Activated CD8-positive, alpha-beta memory T cell treated with anti-CD3 and anti-CD28 coated beads, Interleukin-2, amount 50 U/mL, for 48 hours (primary cell): ENCODE results near the gene LRCOL1.

Experiments used
- DNase-seq: peaks from one replicate; pipeline ENCODE4 v3.0.0-alpha.2; 2020

Gene LRCOL1

GRCh38 chr12:132618683-132619043 is 8.3 kb upstream of the LRCOL1 start, which contains the start of gene P2RX2:
Gene P2RX2 (plus strand): TSS chr12:132618776. CDS start chr12:132618817, 41 bp downstream.
- no peak for DNase-seq

DNA sequence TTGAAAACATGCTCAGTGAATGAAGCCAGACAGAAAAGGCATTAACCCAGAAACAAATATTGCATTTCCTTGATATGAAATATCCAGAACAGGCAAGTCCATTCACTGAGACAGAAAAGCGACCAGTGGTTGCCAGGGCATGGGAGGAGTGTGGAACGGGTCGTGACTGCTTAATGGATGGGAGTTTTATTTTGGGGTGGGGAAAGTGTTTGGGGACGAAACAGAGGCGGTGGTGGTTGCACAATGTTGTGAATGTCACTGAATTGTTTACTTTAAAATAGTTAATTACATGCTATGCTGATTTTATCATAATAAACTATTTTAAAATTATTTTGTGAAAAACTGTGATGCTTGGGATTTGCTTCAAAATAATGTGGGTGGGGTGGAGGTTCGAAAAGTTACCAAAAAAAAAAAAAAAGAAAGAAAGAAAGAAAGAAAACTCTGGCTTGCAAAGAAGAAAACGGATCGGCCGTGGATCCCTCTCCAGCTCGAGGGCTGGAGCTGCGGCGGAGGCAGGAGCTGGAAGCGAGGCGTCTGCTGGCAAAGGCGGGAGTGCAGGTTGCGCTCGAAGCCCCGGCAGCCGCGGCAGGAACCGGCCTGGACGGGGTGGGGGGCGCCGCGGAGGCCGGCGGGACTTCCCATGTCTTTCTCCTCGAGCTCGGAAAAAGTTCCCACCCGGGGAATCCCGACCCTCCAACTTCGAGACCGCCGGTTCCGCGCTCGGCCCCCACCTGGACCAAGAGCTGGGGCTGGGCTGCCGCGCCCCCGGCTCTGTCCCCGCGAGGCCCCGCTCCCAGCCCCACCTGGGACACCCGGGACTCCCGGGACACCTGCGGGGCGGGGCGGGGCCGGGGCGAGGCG is 7.7 kb upstream of the LRCOL1 start:
- DNase-seq = no peak

GRCh38 chr12:132617135-132617701 is 6.8 kb upstream of the LRCOL1 start:
- DNase-seq = no peak

GRCh38 chr12:132615579-132616038 is 5.2 kb upstream of the LRCOL1 start:
- DNase-seq = no peak

DNA sequence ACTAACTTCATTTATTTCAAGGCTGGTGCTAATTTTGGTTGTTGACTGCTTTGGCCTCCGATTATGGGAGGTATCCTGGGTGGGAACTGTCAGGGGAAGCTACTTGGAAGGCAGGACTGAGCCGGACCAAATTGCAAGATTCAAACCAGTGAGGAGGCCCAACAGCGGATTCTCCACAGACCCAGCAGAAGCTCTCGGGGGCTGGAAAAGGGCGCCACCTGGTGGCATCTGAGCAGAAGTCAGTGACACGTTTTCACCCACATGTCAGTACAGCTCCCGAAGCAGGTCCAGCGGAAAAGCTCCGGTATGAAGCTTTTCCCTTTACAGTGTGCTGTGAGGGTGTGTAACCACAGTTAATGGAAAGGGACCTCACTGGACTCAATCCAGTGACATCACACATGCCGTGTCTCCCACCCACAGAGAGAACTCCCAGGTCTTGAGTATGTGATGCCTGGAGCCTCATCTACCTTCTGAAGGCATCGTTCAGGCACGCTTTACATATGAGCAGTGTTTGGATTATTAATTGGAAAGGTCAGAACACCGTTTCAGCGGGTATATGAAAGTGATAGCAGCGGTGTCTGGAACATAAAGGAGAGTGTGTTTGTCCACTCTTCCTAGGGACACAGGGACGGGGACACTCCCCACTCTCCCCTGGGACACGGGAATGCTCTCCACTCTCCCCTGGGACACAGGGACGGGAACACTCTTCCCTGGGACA is 4.6 kb upstream of the LRCOL1 start:
- peak; percentile 92 for DNase-seq

DNA sequence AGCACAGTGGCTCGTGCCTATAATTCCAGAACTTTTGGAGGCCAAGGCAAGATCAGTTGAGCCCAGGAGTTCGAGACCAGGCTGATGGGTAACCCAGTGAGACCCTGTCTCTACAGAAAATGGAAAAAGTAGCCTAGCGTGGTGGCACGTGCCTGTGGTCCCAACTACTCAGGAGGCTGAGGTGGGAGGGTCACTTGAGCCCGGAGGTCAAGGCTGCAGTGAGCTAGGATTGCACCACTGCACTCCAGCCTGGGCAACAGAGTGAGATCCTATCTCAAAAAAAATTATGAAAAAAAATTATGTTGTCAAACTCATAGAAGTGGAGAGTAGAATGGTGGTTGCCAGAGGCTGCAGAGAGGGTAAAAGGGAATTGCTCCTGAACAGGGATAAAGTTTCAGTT is 3.6 kb upstream of the LRCOL1 start:
- no peak for DNase-seq

DNA sequence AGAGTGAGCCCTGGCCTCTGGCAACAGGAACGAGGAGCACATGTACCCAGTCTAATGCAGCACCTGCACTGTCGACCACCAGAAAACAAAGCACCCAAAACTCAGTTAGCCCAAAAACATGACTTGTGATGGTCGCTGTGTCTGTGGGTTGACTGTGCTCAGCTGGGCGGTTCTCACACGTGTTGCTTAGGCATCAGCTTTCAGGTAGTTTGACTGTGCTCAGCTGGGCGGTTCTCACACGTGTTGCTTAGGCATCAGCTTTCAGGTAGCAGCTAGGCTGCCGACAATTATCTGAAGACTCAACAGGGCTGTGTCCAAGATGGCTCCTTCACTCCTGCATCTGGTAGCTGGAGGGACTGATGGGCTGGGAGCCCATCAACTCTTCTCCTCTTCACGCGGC is 1.2 kb upstream of the LRCOL1 start:
- no peak for DNase-seq

DNA sequence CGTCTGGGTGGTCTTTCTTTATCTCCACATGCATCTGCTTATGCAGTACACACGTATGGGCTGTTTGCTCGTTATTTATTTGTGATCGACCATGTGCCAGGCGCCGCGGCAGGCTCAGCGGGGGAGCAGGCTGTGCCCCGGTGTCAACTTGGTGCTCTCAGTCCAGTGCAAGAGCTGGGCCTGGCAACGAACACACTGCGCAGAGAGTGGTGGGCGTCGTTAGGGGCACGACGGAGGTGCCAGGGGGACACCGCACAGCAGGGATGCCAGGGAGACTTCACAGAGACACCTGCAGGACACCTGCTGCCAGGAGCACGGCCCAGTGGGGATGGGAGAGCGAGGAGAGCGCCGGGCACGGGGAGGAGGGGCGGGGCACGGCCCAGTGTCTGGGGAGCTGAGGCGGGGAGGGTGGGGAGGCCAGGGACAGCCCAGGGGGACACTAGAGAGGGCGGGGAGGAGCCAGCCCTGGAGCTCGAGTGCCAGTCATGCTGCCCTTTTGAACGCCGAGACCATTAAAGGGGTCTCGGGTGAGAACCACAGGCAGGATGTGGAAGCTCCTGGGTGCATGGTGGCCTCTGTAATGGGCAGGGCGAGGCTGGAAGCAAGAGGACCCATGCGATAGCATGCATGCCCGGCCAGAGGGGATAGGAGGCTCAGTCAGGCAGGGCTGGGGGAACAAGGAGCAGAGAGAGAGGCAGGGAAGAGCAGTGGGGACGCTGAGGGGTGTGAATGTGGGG is 652 bp upstream of the LRCOL1 start:
- DNase-seq = no peak

- no peak for DNase-seq
These were observed 1.9 kb downstream of the LRCOL1 start for GRCh38 chr12:132608231-132609171.

GRCh38 chr12:132606927-132607326 is 3.5 kb downstream of the LRCOL1 start:
- no peak for DNase-seq

GRCh38 chr12:132606466-132606865 is 3.9 kb downstream of the LRCOL1 start:
- no peak for DNase-seq

- DNase-seq = no peak
These were observed 4.5 kb downstream of the LRCOL1 start for GRCh38 chr12:132605892-132606291.

DNA sequence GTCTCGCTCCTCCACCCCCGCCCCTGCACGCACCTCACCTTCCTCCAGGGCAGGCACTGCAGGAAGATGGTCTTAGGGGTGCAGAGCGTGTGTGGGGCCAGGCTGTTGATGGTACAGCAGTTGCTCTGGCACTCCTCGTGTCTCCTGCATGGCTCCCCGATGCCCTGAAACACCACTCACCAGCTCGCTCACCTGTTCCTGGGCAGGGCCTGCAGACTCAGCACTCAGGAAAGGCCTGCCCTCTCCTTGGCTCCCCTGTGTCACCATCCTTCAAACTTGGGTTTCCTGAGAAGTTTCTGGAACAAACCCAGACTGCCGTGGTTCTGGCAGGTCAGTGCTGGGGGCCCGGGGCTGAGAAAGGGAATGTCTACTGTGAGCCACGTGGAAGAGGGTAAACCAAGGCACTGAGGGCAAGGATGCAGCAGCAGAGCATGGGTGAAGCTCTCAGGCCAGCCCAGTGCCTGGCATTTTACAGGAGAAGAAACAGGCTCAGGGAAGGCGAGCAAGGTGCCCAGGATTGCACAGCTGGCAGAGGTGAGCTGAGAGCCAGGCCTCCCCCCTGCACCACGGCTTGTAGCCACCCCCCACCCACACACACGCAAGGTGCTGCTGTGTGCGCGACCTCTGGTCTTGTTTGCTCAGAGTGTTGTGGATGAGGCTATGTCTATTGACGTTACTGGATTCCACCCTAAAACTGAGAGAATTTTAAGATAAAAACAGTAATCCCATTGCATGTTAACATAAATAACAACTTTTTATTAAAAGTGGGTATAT is 5.5 kb downstream of the LRCOL1 start:
- DNase-seq = no peak

- no peak for DNase-seq
These were observed 6.2 kb downstream of the LRCOL1 start for GRCh38 chr12:132604151-132604618.

GRCh38 chr12:132603240-132604150 is 6.9 kb downstream of the LRCOL1 start:
- DNase-seq = no peak

- no peak for DNase-seq
These were observed 7.7 kb downstream of the LRCOL1 start for GRCh38 chr12:132602572-132603239.

GRCh38 chr12:132601171-132601883 is 9.1 kb downstream of the LRCOL1 start:
- no peak for DNase-seq
